HepG2 (cell line): ENCODE data around the gene ZNRF3. TPM values are rescaled to one million over a fixed set of nuclear protein-coding genes. Genes with fewer than 3 reads are reported as not detected.

ENCODE experiments used
- ATAC-seq: fragments of 200-7000 bp; cut with Tn5 transposase; 3 replicates; pipeline ENCODE4 v1.9.1; 2020; ENCODE audit warnings: mild to moderate bottlenecking, moderate library complexity
- BruUV-seq: library from RNA; stranded (reverse); fragments of 400-500 nt; replicated peaks from 2 replicates; lab custom pipeline; 2021; lab: Mats Ljungman, UMichigan
- CTCF ChIA-PET: fragments of 300-600 bp; formaldehyde crosslinking; extraction: SDS; loops from one replicate; lab custom pipeline; 2021; ENCODE audit warnings: low total read pairs, inconsistent platforms, low intra/inter-chr PET ratio; lab: Yijun Ruan, JAX
- POLR2A ChIA-PET: fragments of 350-600 bp; sonication (Branson Sonifier 250); formaldehyde crosslinking; loops from one replicate; lab custom pipeline; 2020; ENCODE audit warnings: antibody characterized with exemption, inconsistent platforms; lab: Yijun Ruan, JAX
- DNase-seq: peaks from one replicate; pipeline ENCODE4 v3.0.0-alpha.2; 2015; ENCODE audit warnings: low spot score
- FAIRE-seq: peaks from 3 replicates; lab custom pipeline; 2011; peaks lifted over from hg19 to GRCh38; lab: Jason Lieb, UNC
- H2AFZ ChIP-seq: one replicate; pipeline ENCODE4 v1.6.1; 2011; ENCODE audit warnings: low read length, inconsistent platforms
- H3K27ac ChIP-seq: fragments of 300-600 bp; 3 replicates; pipeline ENCODE4 v1.8.0; 2011; ENCODE audit warnings: mixed run types, mild to moderate bottlenecking, mixed read lengths, low read length, inconsistent platforms; ENCODE audit not compliant: insufficient read depth; ENCODE audit errors: extremely low read length
- H3K27me3 ChIP-seq, 2 experiments: fragments of 200-600 bp in 1 of 2; 2 replicates in 1 of 2; 3 replicates in 1 of 2; pipeline versions ENCODE4 v1.6.0 to v1.8.0; 2011; ENCODE audit warnings: low read length in 2 of 2, mild to moderate bottlenecking in 2 of 2, moderate library complexity in 2 of 2, inconsistent platforms in 1 of 2; ENCODE audit not compliant: insufficient read depth in 2 of 2, control insufficient read depth in 1 of 2
- H3K36me3 ChIP-seq, 2 experiments: fragments of 200-600 bp in 1 of 2; replicated peaks in 1 of 2; 2 replicates in 1 of 2; 3 replicates in 1 of 2; pipeline versions ENCODE4 v1.5.1 to v1.8.0; 2011; ENCODE audit warnings: low read length in 2 of 2, inconsistent platforms in 1 of 2; ENCODE audit not compliant: insufficient read depth in 2 of 2, control insufficient read depth in 1 of 2
- H3K4me1 ChIP-seq: 2 replicates; pipeline ENCODE4 v1.5.1; 2012; ENCODE audit warnings: low read length, inconsistent platforms; ENCODE audit not compliant: insufficient read depth
- H3K4me2 ChIP-seq: 2 replicates; pipeline ENCODE4 v1.6.0; 2011; ENCODE audit warnings: low read depth, low read length, inconsistent platforms
- H3K4me3 ChIP-seq, 3 experiments: fragments of 200-600 bp in 1 of 3; sonication (generic), shearing (Covaris generic) in 1 of 3; replicated peaks in 1 of 3; 2 replicates each; pipeline ENCODE4 v1.5.1; 2011 to 2016; ENCODE audit warnings: low read length in 3 of 3, inconsistent platforms in 2 of 3, low read depth in 2 of 3, mild to moderate bottlenecking in 2 of 3, control low read depth in 1 of 3, mixed read lengths in 1 of 3; ENCODE audit not compliant: insufficient read depth in 1 of 3
- H3K79me2 ChIP-seq: one replicate; pipeline ENCODE4 v1.6.1; 2011; ENCODE audit warnings: low read length, inconsistent platforms; ENCODE audit not compliant: insufficient read depth
- H3K9ac ChIP-seq: 2 replicates; pipeline ENCODE4 v1.6.0; 2011; ENCODE audit warnings: mild to moderate bottlenecking, low read depth, low read length, inconsistent platforms; ENCODE audit not compliant: insufficient read depth
- H3K9me3 ChIP-seq: 2 replicates; pipeline ENCODE4 v1.5.1; 2012; ENCODE audit warnings: mild to moderate bottlenecking, low read length
- H4K20me1 ChIP-seq: 2 replicates; pipeline ENCODE4 v1.6.0; 2011; ENCODE audit warnings: inconsistent platforms, mild to moderate bottlenecking, low read length, moderate library complexity; ENCODE audit not compliant: insufficient read depth
- ETV6 ChIP-seq: sonication (generic); formaldehyde crosslinking; conservative IDR thresholded peaks from 2 replicates; pipeline ENCODE4 v1.4.0; 2020; ENCODE audit warnings: missing genetic modification reagents
- GLI4 ChIP-seq: sonication (generic); formaldehyde crosslinking; IDR thresholded peaks from 2 replicates; pipeline ENCODE4 v1.5.1; 2020; ENCODE audit warnings: missing genetic modification reagents, mild to moderate bottlenecking, moderate library complexity, borderline replicate concordance
- RAD21 ChIP-seq: fragments of 450-650 bp; formaldehyde crosslinking; IDR thresholded peaks from 2 replicates; pipeline ENCODE4 v1.5.0; 2020; ENCODE audit warnings: mild to moderate bottlenecking
- TBL1XR1 ChIP-seq: fragments of 150-350 bp; IDR thresholded peaks from 2 replicates; pipeline ENCODE4 v1.6.1; 2014; ENCODE audit warnings: borderline replicate concordance, low read length; ENCODE audit not compliant: partially characterized antibody
- TBX2 ChIP-seq: sonication (generic); formaldehyde crosslinking; IDR thresholded peaks from 2 replicates; pipeline ENCODE4 v1.5.0; 2020; ENCODE audit warnings: missing genetic modification reagents, mild to moderate bottlenecking, borderline replicate concordance
- TMF1 ChIP-seq: sonication (generic); formaldehyde crosslinking; IDR thresholded peaks from 2 replicates; pipeline ENCODE4 v1.8.1; 2022; ENCODE audit warnings: low read depth, missing genetic modification reagents
- WGBS: methylation state at CpG from one replicate; pipeline ENCODE4 v1.1.6; 2017; ENCODE audit warnings: low lambda C conversion rate; 5-methylcytosine and 5-hydroxymethylcytosine counted together
- in situ Hi-C: cut with HindIII; loops from 2 replicates; pipeline ENCODE4 v1.10.0; 2017; ENCODE audit warnings: low pct_unique_long_range_greater_than_20kb; ENCODE audit not compliant: extremely low pct_ligation_motif_present
- intact Hi-C: fragments of 100-400 bp; cut with micrococcal nuclease; formaldehyde crosslinking; loops from one replicate; pipeline ENCODE4 v1.10.0; 2022; ENCODE audit not compliant: unreplicated experiment
- polyA plus RNA-seq, 8 experiments: library from polyadenylated mRNA; depleted of rRNA in 3 of 8; stranded (reverse) in 7 of 8; unstranded in 1 of 8; fragments of >200 nt; fragmentation: Illumina TruSeq in 4 of 8; extraction: Trizol in 4 of 8; gene quantifications; 2 replicates each; pipeline versions ENCODE4 v1.2.1 to v1.2.3, GENCODE V29; 2011 to 2016; ENCODE audit warnings: low read depth in 4 of 8, missing spikeins in 1 of 8, mixed read lengths in 1 of 8; ENCODE audit not compliant: insufficient read depth in 1 of 8
- total RNA-seq, 5 experiments: library from RNA; depleted of rRNA; stranded (reverse); fragments of >200 nt; fragmentation: Illumina TruSeq; extraction: Trizol; gene quantifications; 2 replicates each; pipeline ENCODE4 v1.2.3, GENCODE V29; 2016; ENCODE audit warnings: low read depth in 1 of 5
- TF ChIP-seq, protein P1 (sequence below): sonication (generic); formaldehyde crosslinking; IDR thresholded peaks from 2 replicates; pipeline ENCODE4; 2020; ENCODE audit warnings: missing genetic modification reagents, mild to moderate bottlenecking, borderline replicate concordance
- TF ChIP-seq, protein P2 (sequence below): sonication (generic); formaldehyde crosslinking; IDR thresholded peaks from 2 replicates; pipeline ENCODE4 v1.4.0; 2020; ENCODE audit warnings: missing genetic modification reagents
- TF ChIP-seq, protein P3 (sequence below): sonication (generic); formaldehyde crosslinking; IDR thresholded peaks from 2 replicates; pipeline ENCODE4 v1.5.0; 2020; ENCODE audit warnings: mild to moderate bottlenecking, missing genetic modification reagents, borderline replicate concordance

The ZNRF3 gene
- total and polyA plus RNA-seq, 2 of the 13 experiments (the other 11 are each of a cell fraction or from before 2014, with no cell fraction given) = 20.3 to 36.7 TPM

DNA sequence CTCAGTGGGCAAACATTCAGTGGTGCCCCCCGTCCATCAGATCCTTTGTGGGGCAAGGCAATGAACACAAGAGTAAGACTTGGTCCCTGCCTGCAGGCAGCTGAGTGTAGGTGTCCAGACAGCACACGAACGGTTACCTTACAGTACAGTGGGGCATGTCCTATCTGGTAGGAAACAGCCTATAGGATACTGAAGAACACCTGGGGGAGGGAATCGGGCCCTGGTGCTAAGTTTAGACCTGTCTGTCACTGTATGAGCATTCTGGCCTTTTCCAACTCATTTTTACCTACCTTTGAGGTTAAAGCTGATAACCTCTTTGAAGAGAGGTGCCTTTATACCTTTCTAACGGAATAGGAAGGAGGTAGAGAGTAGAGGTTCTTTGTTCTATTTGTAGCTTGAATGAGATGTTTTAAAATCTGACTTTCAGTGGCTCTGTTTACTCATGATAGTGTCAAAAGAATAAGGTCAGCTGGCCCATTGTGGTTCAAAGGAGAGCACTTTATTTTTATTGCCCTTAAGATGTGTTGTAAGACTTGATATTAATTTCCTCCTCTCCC, 8.9 kb downstream of the ZNRF3 start:
- H3K4me1 ChIP-seq = peaks cover 99% of the 10 kb centered on the region
- FAIRE-seq (peak; percentile 90), DNase-seq (peak; percentile 87), ATAC-seq (peak; percentile 94)
- 0 out of 2 replicates have a peak overlapping the region, but pooled peaks have one; percentile 21 for H3K9ac ChIP-seq
- BruUV-seq = no TSS peak
- H4K20me1 ChIP-seq = peaks cover 85% of the 10 kb centered on the region
- H3K9me3 ChIP-seq = no peaks in the 10 kb centered on the region
- WGBS = 17% methylated on average over 3 of the region's 5 CpGs
- POLR2A ChIA-PET = interaction anchor here (1.5 to 1.8 kb wide), 2 partner anchors 9 to 113 kb away, joined by 4 read pairs; partner anchors contain the start of gene ZNRF3
- H3K79me2 ChIP-seq = peaks cover 94% of the 10 kb centered on the region
- H2AFZ ChIP-seq = no peak overlapping the region
- intact Hi-C loops (loop anchor here (5.0 kb wide), 1 partner anchor 50 kb away; no protein-coding TSS in a partner anchor), in situ Hi-C loops (no loop called here)
- H3K4me3 ChIP-seq = 0 out of 6 replicates have a peak overlapping the region, but pooled peaks of 1 of the 3 experiments have one; percentile 9
- H3K4me2 ChIP-seq = peak overlapping the region; percentile 65
- peaks cover 7 to 35% of the 10 kb centered on the region in 2 experiments; a peak in 4 of 5 replicates for H3K36me3 ChIP-seq
- H3K27me3 ChIP-seq = no peaks in the 10 kb centered on the region
- peak overlapping the region; percentile 65 for H3K27ac ChIP-seq
- CTCF ChIA-PET = no interaction called here
- no peak for TF ChIP-seq GLI4 (CRISPR knock-in tag)
- TF ChIP-seq ETV6 (CRISPR knock-in tag) = no peak
- TF ChIP-seq, protein P1, sequence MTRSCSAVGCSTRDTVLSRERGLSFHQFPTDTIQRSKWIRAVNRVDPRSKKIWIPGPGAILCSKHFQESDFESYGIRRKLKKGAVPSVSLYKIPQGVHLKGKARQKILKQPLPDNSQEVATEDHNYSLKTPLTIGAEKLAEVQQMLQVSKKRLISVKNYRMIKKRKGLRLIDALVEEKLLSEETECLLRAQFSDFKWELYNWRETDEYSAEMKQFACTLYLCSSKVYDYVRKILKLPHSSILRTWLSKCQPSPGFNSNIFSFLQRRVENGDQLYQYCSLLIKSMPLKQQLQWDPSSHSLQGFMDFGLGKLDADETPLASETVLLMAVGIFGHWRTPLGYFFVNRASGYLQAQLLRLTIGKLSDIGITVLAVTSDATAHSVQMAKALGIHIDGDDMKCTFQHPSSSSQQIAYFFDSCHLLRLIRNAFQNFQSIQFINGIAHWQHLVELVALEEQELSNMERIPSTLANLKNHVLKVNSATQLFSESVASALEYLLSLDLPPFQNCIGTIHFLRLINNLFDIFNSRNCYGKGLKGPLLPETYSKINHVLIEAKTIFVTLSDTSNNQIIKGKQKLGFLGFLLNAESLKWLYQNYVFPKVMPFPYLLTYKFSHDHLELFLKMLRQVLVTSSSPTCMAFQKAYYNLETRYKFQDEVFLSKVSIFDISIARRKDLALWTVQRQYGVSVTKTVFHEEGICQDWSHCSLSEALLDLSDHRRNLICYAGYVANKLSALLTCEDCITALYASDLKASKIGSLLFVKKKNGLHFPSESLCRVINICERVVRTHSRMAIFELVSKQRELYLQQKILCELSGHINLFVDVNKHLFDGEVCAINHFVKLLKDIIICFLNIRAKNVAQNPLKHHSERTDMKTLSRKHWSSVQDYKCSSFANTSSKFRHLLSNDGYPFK (CRISPR knock-in tag) = no peak
- TF ChIP-seq, protein P2, sequence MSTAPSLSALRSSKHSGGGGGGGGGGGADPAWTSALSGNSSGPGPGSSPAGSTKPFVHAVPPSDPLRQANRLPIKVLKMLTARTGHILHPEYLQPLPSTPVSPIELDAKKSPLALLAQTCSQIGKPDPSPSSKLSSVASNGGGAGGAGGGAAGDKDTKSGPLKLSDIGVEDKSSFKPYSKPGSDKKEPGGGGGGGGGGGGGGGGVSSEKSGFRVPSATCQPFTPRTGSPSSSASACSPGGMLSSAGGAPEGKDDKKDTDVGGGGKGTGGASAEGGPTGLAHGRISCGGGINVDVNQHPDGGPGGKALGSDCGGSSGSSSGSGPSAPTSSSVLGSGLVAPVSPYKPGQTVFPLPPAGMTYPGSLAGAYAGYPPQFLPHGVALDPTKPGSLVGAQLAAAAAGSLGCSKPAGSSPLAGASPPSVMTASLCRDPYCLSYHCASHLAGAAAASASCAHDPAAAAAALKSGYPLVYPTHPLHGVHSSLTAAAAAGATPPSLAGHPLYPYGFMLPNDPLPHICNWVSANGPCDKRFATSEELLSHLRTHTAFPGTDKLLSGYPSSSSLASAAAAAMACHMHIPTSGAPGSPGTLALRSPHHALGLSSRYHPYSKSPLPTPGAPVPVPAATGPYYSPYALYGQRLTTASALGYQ = no peak
- TF ChIP-seq, protein P3, sequence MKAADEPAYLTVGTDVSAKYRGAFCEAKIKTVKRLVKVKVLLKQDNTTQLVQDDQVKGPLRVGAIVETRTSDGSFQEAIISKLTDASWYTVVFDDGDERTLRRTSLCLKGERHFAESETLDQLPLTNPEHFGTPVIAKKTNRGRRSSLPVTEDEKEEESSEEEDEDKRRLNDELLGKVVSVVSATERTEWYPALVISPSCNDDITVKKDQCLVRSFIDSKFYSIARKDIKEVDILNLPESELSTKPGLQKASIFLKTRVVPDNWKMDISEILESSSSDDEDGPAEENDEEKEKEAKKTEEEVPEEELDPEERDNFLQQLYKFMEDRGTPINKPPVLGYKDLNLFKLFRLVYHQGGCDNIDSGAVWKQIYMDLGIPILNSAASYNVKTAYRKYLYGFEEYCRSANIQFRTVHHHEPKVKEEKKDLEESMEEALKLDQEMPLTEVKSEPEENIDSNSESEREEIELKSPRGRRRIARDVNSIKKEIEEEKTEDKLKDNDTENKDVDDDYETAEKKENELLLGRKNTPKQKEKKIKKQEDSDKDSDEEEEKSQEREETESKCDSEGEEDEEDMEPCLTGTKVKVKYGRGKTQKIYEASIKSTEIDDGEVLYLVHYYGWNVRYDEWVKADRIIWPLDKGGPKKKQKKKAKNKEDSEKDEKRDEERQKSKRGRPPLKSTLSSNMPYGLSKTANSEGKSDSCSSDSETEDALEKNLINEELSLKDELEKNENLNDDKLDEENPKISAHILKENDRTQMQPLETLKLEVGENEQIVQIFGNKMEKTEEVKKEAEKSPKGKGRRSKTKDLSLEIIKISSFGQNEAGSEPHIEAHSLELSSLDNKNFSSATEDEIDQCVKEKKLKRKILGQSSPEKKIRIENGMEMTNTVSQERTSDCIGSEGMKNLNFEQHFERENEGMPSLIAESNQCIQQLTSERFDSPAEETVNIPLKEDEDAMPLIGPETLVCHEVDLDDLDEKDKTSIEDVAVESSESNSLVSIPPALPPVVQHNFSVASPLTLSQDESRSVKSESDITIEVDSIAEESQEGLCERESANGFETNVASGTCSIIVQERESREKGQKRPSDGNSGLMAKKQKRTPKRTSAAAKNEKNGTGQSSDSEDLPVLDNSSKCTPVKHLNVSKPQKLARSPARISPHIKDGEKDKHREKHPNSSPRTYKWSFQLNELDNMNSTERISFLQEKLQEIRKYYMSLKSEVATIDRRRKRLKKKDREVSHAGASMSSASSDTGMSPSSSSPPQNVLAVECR (CRISPR knock-in tag) = peak; percentile 56; the same call in 1 of the 2 replicates
- TF ChIP-seq TBL1XR1 = no peak
- no peak for TF ChIP-seq TMF1 (CRISPR knock-in tag)
- TF ChIP-seq RAD21 (CRISPR knock-in tag) = no peak
- TF ChIP-seq TBX2 (CRISPR knock-in tag) = peak; percentile 83
